DND-41 (cell line): Measurements from ENCODE around the gene MC3R.

ENCODE experiments used
- ATAC-seq: fragments of 200-7000 bp; cut with Tn5 transposase; 3 replicates; pipeline ENCODE4 v1.9.1; 2021; ENCODE audit warnings: low read depth; ENCODE audit not compliant: insufficient read depth
- DNase-seq: peaks from one replicate; pipeline ENCODE4 v3.0.0-alpha.2; 2020
- H2AFZ ChIP-seq: 2 replicates; pipeline ENCODE4 v1.6.0; 2012; ENCODE audit warnings: low read depth, low read length
- H3K27ac ChIP-seq: 2 replicates; pipeline ENCODE4 v1.5.1; 2012; ENCODE audit warnings: low read length, inconsistent platforms
- H3K27me3 ChIP-seq: fragments of 200-600 bp; sonication (generic); 2 replicates; pipeline ENCODE4 v1.6.0; 2012; ENCODE audit warnings: low read length, mild to moderate bottlenecking, inconsistent platforms; ENCODE audit not compliant: insufficient read depth, poor library complexity
- H3K36me3 ChIP-seq: 2 replicates; pipeline ENCODE4 v1.5.1; 2012; ENCODE audit warnings: low read length, inconsistent platforms; ENCODE audit not compliant: insufficient read depth
- H3K4me1 ChIP-seq: 2 replicates; pipeline ENCODE4 v1.5.1; 2012; ENCODE audit warnings: mild to moderate bottlenecking, low read length; ENCODE audit not compliant: insufficient read depth
- H3K4me2 ChIP-seq: 2 replicates; pipeline ENCODE4 v1.6.0; 2012; ENCODE audit warnings: mild to moderate bottlenecking, moderate library complexity, low read length, inconsistent platforms; ENCODE audit not compliant: insufficient read depth
- H3K4me3 ChIP-seq, 2 experiments: fragments of 200-600 bp in 1 of 2; shearing (Covaris generic) in 1 of 2; 2 replicates each; pipeline ENCODE4 v1.5.1; 2012 to 2016; ENCODE audit warnings: inconsistent platforms in 2 of 2, low read length in 2 of 2, mild to moderate bottlenecking in 2 of 2, low read depth in 1 of 2, moderate library complexity in 1 of 2
- H3K79me2 ChIP-seq: 2 replicates; pipeline ENCODE4 v1.6.0; 2012; ENCODE audit warnings: low read length, inconsistent platforms; ENCODE audit not compliant: insufficient read depth
- H3K9ac ChIP-seq: 2 replicates; pipeline ENCODE4 v1.6.0; 2012; ENCODE audit warnings: low read depth, mild to moderate bottlenecking, inconsistent platforms, low read length, moderate library complexity
- H3K9me3 ChIP-seq: 2 replicates; pipeline ENCODE4 v1.5.1; 2012; ENCODE audit warnings: low read length, moderate library complexity, mild to moderate bottlenecking, inconsistent platforms; ENCODE audit not compliant: insufficient read depth, severe bottlenecking
- H4K20me1 ChIP-seq: 2 replicates; pipeline ENCODE4 v1.6.0; 2012; ENCODE audit warnings: low read length; ENCODE audit not compliant: insufficient read depth
- EZH2 ChIP-seq: IDR thresholded peaks from 3 replicates; pipeline ENCODE4 v1.6.1; 2012; ENCODE audit warnings: borderline replicate concordance, low read depth, mild to moderate bottlenecking, moderate library complexity, low read length, inconsistent platforms; ENCODE audit not compliant: severe bottlenecking
- TF ChIP-seq, protein P1 (sequence below): IDR thresholded peaks from 2 replicates; pipeline ENCODE4 v1.5.1; 2012; ENCODE audit warnings: borderline replicate concordance, low read length, moderate library complexity, mild to moderate bottlenecking; ENCODE audit not compliant: poor library complexity, severe bottlenecking; ENCODE audit errors: extremely low read depth

The MC3R gene

DNA sequence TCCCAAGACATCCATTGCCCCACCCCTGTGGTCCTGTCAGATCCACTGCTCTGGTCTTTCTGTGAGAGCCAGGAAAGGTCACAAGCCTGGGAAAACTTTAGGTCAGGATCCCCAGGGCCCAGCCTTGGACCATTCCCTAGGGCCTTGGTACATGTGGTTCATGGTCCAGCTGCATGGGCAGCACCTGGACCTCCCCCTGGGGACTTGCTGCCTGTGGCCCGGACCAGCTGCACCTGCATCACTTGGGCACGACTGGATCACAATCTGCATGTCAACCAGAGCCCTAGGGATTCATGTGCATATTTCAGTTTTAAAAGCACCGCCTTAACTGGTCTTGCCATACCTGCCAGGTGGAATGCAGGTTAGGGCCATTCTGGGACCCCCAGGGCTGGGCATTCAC, 44.3 kb upstream of the MC3R start:
- no peak overlapping the region for H3K9ac ChIP-seq
- no peaks in the 10 kb centered on the region for H3K36me3 ChIP-seq
- peaks cover 15% of the 10 kb centered on the region for H3K9me3 ChIP-seq
- DNase-seq: no peak
- no peak overlapping the region for H3K4me3 ChIP-seq
- no peaks in the 10 kb centered on the region for H4K20me1 ChIP-seq
- no peaks in the 10 kb centered on the region for H3K4me1 ChIP-seq
- H3K27ac ChIP-seq: no peak overlapping the region
- H3K79me2 ChIP-seq: no peaks in the 10 kb centered on the region
- H3K27me3 ChIP-seq: peaks cover 5% of the 10 kb centered on the region
- no peak overlapping the region for H3K4me2 ChIP-seq
- no peak for ATAC-seq
- no peak overlapping the region for H2AFZ ChIP-seq
- TF ChIP-seq, protein P1, sequence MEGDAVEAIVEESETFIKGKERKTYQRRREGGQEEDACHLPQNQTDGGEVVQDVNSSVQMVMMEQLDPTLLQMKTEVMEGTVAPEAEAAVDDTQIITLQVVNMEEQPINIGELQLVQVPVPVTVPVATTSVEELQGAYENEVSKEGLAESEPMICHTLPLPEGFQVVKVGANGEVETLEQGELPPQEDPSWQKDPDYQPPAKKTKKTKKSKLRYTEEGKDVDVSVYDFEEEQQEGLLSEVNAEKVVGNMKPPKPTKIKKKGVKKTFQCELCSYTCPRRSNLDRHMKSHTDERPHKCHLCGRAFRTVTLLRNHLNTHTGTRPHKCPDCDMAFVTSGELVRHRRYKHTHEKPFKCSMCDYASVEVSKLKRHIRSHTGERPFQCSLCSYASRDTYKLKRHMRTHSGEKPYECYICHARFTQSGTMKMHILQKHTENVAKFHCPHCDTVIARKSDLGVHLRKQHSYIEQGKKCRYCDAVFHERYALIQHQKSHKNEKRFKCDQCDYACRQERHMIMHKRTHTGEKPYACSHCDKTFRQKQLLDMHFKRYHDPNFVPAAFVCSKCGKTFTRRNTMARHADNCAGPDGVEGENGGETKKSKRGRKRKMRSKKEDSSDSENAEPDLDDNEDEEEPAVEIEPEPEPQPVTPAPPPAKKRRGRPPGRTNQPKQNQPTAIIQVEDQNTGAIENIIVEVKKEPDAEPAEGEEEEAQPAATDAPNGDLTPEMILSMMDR: no peak
- TF ChIP-seq EZH2: no peak

GRCh38 chr20:56205346-56205745, 43.2 kb upstream of the MC3R start:
- Histone ChIP-seq H4K20me1 (no peaks in the 10 kb centered on the region), H3K9me3 (peaks cover 6% of the 10 kb centered on the region), H3K4me1 (no peaks in the 10 kb centered on the region), H3K9ac (no peak overlapping the region), H3K36me3 (no peaks in the 10 kb centered on the region), H2AFZ (no peak overlapping the region), H3K4me2 (no peak overlapping the region), H3K27me3 (peaks cover 5% of the 10 kb centered on the region), H3K27ac (no peak overlapping the region), H3K79me2 (no peaks in the 10 kb centered on the region), H3K4me3 (no peak overlapping the region)
- no peak for ATAC-seq
- no peak for TF ChIP-seq EZH2
- TF ChIP-seq, protein P1: no peak
- DNase-seq: no peak

DNA sequence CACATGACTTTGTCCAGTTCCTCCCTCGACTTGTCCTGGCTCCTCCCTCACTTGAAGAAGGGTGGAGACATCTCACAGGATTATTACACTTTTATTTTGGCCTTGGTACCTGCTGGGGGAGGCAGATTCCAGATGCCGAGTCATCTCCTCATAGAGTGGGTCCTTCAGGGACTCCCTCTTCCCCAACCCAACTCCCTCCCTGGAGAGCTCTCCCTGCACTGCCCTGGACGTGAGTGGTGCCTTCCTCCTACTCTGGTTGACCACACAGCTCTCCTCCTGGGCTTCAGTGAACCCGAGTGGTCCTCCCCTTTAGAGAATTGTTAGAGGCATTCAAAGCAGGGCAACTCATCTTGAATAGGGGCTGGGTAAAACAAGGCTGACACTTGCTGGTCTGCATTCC, 40.9 kb upstream of the MC3R start:
- TF ChIP-seq, protein P1: no peak
- Histone ChIP-seq H2AFZ (no peak overlapping the region), H3K9ac (no peak overlapping the region), H3K79me2 (no peaks in the 10 kb centered on the region), H4K20me1 (no peaks in the 10 kb centered on the region), H3K4me1 (no peaks in the 10 kb centered on the region), H3K4me2 (no peak overlapping the region), H3K27ac (no peak overlapping the region), H3K4me3 (no peak overlapping the region), H3K27me3 (peaks cover 5% of the 10 kb centered on the region), H3K9me3 (no peaks in the 10 kb centered on the region), H3K36me3 (no peaks in the 10 kb centered on the region)
- DNase-seq (no peak), ATAC-seq (no peak)

GRCh38 chr20:56208121-56208520, 40.4 kb upstream of the MC3R start:
- no peak overlapping the region for H3K4me3 ChIP-seq
- H3K9me3 ChIP-seq: no peaks in the 10 kb centered on the region
- H3K27ac ChIP-seq: no peak overlapping the region
- H3K27me3 ChIP-seq: peaks cover 5% of the 10 kb centered on the region
- H3K4me2 ChIP-seq: no peak overlapping the region
- H2AFZ ChIP-seq: no peak overlapping the region
- no peak overlapping the region for H3K9ac ChIP-seq
- DNase-seq (no peak), ATAC-seq (no peak)
- H3K79me2 ChIP-seq: no peaks in the 10 kb centered on the region
- H3K36me3 ChIP-seq: no peaks in the 10 kb centered on the region
- TF ChIP-seq, protein P1: no peak
- no peak for TF ChIP-seq EZH2
- H3K4me1 ChIP-seq: no peaks in the 10 kb centered on the region
- no peaks in the 10 kb centered on the region for H4K20me1 ChIP-seq
